Bronchial epithelial cell (primary cell): ENCODE measurements around the gene WNT16. TPM values are rescaled to one million over a fixed set of nuclear protein-coding genes. Genes with fewer than 3 reads are reported as not detected.

Source experiments
- DNase-seq: peaks from one replicate; pipeline ENCODE4 v3.0.0-alpha.2; 2010; ENCODE audit warnings: low read depth
- FAIRE-seq: peaks from 2 replicates; lab custom pipeline; 2011; peaks lifted over from hg19 to GRCh38; lab: Jason Lieb, UNC
- H3K27me3 ChIP-seq: 2 replicates; pipeline ENCODE4 v1.5.1; 2011; ENCODE audit warnings: low read length; ENCODE audit not compliant: control insufficient read depth, insufficient read depth
- H3K36me3 ChIP-seq: 2 replicates; pipeline ENCODE4 v1.5.1; 2011; ENCODE audit warnings: low read length; ENCODE audit not compliant: control insufficient read depth, insufficient read depth
- H3K4me3 ChIP-seq: 2 replicates; pipeline ENCODE4 v1.5.1; 2011; ENCODE audit warnings: mild to moderate bottlenecking, low read depth, low read length, control low read depth
- CTCF ChIP-seq: IDR thresholded peaks from 2 replicates; pipeline ENCODE4 v1.5.1; 2011; ENCODE audit warnings: mild to moderate bottlenecking, moderate library complexity, low read length, control low read depth, inconsistent platforms; ENCODE audit not compliant: insufficient read depth, severe bottlenecking
- total RNA-seq: library from RNA; depleted of rRNA; stranded (reverse); fragments of >200 nt; gene quantifications from 2 replicates; pipeline ENCODE4 v1.2.1, GENCODE V29; 2014

The WNT16 gene
- total RNA-seq, 1 donor from 2014 or later = not detected

- FAIRE-seq = no peak
- no peaks in the 10 kb centered on the region for H3K36me3 ChIP-seq
- no peak for TF ChIP-seq CTCF
- DNase-seq = no peak
- no peaks in the 10 kb centered on the region for H3K27me3 ChIP-seq
- H3K4me3 ChIP-seq = no peak overlapping the region
These were observed 25.2 kb upstream of the WNT16 start for GRCh38 chr7:121303422-121304101.

DNA sequence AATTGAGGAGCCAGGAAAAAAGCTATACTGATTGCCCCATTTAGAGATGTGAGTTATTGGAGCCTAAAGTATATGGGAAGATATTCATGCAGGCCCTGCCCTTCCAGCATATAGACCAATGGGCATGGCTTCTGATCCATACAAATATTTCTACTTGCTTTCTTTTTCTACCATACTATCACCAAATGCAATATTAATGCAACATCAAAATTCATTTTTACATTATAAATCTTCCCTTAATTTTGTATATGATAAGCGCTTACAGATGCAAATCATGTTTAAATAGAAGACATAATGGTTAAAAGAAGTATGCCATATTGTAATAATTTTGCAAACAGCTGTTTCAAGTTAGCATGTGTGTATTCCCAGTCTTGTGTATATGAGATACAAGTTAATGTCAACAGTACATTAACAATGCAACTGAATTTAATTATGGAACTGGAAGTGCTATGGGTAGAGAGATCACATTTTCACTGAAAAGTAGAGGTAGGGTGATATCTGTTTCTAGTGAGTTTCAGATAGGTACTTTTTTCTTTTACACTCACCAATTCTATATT lies 24.6 kb upstream of the WNT16 start:
- Histone ChIP-seq H3K4me3 (no peak overlapping the region), H3K27me3 (no peaks in the 10 kb centered on the region), H3K36me3 (no peaks in the 10 kb centered on the region)
- no peak for TF ChIP-seq CTCF
- FAIRE-seq = no peak
- DNase-seq = no peak

DNA sequence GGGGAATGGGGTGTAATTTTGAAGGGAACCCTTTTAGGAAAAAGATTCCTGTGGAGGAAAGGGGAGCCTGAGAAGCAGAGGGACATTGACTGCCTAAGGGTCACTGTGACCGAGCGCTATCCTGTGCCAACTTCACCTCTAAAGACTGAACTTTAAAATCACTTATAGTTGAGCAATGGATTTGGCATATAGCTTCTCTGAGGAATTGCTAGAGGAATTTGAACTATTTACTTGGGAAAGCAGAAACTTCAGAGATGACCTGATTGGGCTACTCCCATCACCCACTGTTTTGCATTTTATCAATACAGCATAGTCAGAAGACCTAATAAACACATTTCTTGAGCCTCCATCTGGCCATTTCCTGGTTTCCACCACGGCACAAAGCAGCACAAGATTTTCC lies 23.7 kb upstream of the WNT16 start:
- FAIRE-seq (no peak), DNase-seq (no peak)
- H3K36me3 ChIP-seq = no peaks in the 10 kb centered on the region
- H3K27me3 ChIP-seq = no peaks in the 10 kb centered on the region
- no peak overlapping the region for H3K4me3 ChIP-seq
- no peak for TF ChIP-seq CTCF

- H3K4me3 ChIP-seq = no peak overlapping the region
- FAIRE-seq = no peak
- no peak for DNase-seq
- no peak for TF ChIP-seq CTCF
- no peaks in the 10 kb centered on the region for H3K36me3 ChIP-seq
- no peaks in the 10 kb centered on the region for H3K27me3 ChIP-seq
These were observed 22.2 kb upstream of the WNT16 start for GRCh38 chr7:121306565-121306964.

GRCh38 chr7:121307021-121307574 lies 21.7 kb upstream of the WNT16 start:
- Histone ChIP-seq H3K36me3 (no peaks in the 10 kb centered on the region), H3K4me3 (no peak overlapping the region), H3K27me3 (no peaks in the 10 kb centered on the region)
- peak; percentile 82 for DNase-seq
- no peak for TF ChIP-seq CTCF
- no peak for FAIRE-seq
